ENCODE data around the gene VSTM1.
"Not testable (repeated sequence)": the region's sequence is repeated elsewhere in the genome, so short reads cannot be mapped to it uniquely, and the experiment has no call there.

VSTM1 gene, protein sequence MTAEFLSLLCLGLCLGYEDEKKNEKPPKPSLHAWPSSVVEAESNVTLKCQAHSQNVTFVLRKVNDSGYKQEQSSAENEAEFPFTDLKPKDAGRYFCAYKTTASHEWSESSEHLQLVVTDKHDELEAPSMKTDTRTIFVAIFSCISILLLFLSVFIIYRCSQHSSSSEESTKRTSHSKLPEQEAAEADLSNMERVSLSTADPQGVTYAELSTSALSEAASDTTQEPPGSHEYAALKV

DNA sequence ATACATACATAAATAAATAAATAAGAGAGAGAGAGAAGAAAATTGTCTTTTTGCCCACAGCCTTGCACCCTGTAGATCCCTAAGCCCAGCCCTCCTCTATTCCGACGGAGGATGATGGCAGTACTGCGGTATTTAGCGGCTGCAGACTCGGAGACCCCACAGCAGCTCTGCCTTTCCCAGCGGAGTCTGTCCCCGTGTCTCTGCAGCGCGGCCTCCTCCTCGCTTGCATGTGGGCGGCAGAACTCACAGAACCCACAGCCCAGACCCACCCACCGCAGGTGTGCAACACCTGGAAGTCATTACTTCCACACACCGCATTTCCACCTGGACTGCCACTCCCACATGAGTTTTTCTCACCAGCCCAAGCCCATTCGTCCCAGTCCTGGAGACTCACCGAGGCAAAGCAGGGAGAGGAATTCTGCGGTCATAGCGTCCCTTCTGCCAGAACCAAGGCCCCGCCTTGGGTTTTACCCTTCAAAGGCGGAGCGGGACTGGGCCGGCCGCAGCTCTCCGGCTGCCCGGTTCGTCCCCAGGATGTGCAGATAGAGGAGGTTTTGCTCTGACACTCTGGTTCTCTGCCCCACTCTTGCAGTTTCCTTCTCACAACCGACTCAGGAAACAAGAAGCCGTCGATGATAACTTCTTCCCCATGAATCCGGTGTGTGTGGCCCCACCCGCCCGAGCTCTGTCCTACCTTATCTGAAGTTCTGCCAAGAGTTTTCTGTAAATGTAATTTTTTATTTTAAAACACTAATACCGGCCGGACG, at the start of gene VSTM1:
Gene VSTM1 (minus strand): TSS at position 548 of the 767 bp plus-strand sequence. CDS start 120 bp downstream, at position 428.
- no peak for DNase-seq (ENCODE audit: low read depth)

DNA sequence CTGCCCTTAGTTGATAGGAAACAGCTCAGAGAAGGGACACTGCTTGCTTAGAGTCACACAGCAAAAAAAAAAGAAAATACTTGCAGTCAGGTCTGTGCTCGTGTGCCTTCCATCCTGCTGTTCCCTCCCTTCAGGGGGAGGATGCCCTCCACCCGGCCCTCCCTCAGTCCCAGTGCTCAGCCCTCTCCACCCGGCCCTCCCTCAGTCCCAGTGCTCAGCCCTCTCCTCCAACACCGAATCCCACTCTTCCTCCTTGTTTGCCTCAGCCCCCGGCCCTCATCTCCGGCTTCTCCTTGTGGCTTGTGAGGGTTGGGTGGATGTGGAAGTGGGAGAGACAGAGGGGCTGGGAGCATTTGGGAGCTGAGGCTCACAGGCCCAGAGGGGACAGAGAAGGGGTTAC, 46.0 kb upstream of the VSTM1 start:
- no peak for DNase-seq (ENCODE audit: low read depth)

DNA sequence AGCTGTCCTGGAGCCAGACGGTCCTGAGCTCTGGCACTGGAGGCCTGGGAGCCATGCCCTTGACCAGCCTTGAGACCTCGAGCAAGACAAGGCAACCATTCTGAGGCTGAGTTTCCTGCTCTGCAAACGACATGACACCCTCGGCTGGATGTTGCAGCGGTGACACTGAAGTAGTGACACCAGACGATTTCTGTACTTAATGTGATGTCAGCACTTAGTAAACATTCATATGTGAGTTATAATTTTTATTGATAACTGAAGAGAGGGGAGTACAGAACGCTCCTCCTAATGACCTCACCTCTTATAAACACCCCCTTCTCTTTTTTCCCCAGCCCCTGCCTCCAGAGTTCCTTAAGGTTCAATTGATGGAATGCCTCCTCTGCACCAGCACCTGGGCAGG, 44.8 kb upstream of the VSTM1 start:
- no peak for DNase-seq (ENCODE audit: low read depth)

DNA sequence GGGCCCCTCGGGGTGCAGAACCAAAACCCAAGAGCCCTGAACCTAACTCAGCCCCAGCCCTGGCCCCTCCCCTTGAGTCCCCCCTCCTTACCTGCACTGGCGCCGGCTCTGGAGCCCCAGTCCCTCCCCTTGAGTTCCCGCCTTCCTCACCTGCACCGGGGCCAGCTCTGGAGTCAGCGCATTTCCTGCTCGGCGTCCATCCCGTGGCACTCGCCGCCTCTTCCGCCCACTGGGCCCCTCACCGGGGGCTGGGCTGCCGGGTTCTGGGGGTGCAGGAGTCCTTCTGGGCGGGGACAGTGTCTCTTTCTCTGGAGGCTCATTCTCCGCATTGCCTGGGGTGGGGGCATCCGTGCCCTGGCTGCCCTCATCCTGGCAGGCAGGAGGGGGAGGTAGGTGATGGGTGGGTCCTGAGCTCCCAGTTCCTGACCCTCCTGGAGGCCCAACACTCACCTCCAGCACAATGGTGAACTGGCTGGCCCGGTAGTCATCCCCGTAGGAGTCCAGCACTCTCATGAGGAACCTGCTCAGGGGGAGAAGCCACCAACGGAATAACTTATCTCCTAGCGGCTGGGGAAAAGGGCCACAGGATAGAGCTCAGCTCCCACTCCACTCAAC, 44.3 kb upstream of the VSTM1 start:
- no peak for DNase-seq (ENCODE audit: low read depth)

DNA sequence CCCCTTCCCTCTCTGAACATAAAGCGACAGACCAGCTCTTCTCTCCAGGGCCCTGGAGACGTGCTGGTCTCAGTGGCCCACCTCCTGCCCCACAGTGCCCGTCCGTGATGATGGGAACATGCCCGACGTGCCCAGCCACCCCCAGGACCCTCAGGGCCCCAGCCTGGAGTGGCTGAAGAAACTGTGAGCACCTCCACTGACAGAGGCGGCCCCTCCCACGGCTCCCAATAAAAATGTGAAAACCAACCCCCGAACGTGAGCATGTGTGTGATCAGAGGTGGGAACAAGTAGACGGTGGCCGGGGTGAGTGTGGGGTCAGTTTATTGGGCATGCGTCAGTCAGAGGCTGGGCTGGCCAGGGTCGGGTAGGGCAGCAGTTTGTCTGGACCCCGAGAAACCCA, 43.0 kb upstream of the VSTM1 start:
- DNase-seq (ENCODE audit: low read depth), result no peak

DNA sequence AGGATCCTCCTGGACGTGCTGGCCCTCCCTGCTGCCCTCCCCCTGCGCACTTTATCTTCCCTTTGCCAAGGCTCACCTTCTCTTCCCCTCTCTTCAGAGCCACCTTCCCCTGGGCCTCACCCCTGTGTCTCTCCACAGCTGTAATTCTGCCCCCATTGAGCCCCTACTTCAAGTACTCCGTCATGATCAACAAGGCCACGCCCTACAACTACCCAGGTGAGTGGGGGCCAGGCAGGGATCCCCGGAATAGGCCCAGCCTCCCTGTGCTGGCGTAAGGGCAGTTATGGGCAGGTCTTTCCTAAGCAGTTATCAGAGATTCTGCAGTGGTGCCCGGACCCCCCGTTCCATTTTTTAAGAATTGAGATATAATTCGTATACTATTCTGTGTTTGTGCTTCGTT, 42.1 kb upstream of the VSTM1 start:
- no peak for DNase-seq (ENCODE audit: low read depth)

DNA sequence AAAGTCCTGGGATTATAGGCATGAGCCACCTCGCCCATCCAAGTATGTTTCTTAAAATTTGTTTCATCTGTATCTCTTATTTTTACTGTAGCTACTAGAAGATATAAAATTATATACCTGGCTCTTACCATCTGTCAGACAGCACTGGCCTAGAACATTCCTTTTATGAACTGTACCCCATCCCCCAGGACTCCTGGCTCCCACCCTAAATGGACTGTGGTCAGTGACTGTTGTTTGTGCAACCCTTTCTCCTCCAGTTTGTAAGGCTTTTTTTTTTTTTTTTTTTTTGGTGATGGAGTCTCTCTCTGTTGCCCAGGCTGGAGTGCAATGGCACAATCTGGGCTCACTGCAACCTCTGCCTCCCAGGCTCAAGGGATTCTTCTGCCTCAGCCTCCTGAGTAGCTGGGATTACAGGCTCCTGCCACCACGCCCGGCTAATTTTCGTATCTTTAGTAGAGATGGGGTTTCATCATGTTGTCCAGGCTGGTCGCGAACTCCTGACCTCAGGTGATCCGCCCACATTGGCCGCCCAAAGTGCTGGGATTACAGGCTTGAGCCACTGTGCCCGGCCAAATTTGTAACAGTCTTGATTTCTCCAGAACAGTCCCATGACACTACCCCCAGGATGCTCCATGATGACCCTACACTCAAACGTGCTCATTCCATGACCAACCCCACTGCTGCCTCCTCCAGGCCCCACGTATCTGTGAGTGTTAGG, 41.5 kb upstream of the VSTM1 start:
- no peak for DNase-seq (ENCODE audit: low read depth)

DNA sequence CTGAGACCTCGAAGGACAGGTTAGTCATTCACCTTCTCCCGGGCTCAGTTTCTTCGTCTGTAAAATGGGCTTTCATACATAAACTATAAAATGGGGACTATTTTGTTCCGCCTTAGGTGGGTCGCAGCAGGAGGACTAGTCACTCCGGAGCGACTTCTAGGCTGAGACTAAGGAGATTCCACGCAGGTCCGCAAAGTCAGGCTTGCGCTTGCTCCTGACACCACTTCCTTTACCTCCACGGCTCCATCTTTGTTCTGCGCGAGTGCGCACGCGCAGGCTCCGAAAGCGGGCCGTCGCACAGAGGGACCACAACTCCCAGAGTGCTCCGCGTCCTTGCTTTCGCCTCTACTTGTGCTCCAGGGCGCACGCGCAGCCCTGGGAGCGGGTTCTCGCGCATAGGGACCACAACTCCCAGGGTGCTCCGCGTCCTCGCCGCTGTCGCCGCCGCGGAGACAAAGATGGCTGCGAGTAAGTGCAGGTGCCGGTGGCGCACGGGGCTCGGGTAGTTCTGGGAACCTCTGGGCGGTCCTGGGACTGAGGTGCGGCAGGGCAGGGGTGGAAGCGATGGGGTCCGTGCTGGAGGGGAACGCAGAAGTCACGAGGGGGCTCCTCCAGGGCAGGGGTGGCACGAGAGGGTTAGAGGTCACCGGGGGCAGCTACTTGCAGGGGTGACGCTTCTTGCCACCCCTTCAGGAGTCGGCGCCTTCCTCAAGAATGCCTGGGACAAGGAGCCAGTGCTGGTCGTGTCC, 38.9 kb upstream of the VSTM1 start, which contains the start of gene NDUFA3:
Gene NDUFA3 (plus strand): TSS at position 435 of the 749 bp plus-strand sequence. CDS start 24 bp downstream, at position 459.
- peak; percentile 98 for DNase-seq (ENCODE audit: low read depth)

DNA sequence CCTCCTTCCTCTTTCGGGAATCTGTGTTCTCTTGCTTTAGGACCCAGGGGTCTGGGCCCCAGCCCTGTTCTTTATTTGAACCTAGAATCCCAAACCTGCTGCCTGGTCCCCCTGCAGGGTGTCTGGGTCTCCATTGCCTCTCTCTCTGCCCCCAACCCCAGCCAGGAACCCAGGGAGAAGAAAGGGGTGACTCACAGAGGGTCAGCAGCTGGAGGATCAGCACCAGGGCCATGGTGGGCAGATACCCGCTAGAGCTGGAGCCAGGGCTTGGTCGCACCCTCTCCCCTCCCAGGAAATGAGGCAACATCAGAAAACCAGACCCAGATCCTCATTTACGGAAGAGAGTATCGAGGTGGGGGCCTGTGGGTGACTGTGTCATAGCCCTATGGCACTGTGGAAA, 36.9 kb upstream of the VSTM1 start, which contains the start of gene OSCAR:
Gene OSCAR (minus strand): TSS at position 243 of the 400 bp plus-strand sequence. CDS start 11 bp downstream, at position 232.
- DNase-seq (ENCODE audit: low read depth), result no peak

DNA sequence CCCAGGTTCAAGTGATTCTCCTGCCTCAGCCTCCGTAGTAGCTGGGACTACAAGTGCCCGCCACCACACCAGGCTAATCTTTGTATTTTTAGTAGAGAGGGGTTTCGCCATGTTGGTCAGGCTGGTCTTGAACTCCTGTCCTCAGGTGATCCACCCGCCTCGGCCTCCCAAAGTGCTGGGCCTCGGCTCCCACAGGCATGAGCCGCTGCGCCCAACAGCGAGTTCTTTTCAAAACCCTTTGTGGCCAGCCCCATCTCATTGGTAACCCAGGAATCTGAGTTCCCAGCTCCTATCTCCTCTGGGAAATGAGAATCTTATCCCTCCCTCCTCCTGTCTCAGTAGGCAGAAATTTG, 36.2 kb upstream of the VSTM1 start:
- not testable (repeated sequence) for DNase-seq (ENCODE audit: low read depth)

DNA sequence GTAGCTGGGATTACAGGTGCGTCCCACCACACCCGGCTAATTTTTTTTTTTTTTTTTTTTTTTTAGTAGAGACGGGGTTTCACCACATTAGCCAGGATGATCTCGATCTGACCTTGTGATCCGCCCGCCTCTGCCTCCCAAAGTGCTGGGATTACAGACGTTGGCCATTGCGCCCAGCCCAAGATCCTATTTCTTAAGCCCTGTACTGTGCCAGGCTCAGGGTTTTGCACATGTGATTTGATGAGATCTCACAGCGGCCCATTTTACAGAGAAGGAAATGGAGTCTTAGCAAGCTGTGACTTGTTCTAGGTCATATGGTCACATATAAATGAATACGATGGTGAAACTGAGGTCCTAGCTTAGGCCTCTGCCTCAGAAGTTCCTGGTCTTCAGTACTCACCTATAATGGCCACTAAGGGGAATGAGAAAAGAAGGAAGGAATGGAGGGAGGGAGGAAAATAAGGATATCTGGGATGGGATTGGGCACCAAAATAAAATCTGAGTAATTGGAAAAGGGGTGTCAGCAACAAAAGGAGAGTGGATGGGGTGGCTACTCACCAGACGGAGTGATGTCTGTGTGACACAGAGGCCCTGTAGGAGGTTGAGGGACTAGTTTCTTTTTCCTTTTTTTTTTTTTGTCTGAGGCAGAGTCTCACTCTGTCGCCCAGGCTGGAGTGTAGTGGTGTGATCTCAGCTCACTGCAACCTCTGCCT, 35.6 kb upstream of the VSTM1 start:
- no peak for DNase-seq (ENCODE audit: low read depth)

DNA sequence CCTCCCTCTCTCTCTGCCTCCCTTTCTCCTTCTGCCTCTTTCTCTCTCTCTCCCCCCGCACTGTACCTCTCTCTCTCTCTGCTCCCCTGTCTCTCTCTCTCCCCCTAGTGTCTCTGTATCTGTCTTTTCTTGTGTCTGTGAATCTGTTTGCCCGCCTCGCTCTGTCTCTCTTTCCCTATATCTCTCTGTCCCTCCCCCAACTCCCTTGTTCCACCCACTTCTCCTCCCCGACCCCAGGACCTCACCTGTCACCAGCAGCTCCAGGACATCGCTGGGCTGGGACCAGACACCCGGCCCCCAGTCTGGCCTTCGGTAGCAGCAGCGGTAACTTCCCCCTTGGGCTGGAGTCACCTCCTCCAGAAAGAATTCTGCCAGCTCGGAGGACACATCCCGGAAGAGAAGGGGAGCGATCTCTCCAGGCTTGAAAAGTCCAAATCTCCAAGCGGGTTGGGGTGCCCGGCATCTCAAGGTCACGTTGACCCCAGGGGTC, 33.0 kb upstream of the VSTM1 start:
- no peak for DNase-seq (ENCODE audit: low read depth)

DNA sequence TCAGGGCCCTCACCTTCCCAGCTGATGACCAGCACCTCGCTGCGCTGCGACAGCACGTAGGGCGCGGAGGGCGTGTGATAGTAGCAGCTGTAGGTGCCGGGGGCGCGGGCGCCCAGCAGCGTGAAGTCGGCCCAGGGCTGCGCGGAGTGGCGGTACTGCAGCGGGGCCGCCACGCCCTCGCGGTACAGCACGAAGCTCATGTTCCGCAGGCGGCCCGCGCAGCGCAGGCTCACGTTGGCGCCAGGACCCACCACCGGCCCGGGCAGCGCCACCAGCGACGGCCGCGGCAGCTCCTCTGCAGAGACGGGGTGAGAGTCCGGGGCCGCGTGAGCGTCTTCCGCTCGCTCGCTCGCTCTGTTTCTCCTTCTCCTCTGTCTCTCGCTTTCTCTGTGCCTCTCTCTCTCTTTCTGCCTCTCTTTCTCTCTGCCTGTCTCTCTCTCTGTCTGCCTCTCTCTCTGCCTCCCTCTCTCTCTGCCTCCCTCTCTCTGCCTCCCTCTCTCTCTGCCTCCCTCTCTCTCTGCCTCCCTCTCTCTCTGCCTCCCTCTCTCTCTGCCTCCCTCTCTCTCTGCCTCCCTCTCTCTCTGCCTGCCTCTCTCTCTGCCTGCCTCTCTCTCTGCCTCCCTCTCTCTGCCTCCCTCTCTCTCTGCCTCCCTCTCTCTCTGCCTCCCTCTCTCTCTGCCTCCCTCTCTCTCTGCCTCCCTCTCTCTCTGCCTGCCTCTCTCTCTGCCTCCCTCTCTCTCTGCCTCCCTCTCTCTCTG, 32.3 kb upstream of the VSTM1 start:
- peak; percentile 25 for DNase-seq (ENCODE audit: low read depth)

DNA sequence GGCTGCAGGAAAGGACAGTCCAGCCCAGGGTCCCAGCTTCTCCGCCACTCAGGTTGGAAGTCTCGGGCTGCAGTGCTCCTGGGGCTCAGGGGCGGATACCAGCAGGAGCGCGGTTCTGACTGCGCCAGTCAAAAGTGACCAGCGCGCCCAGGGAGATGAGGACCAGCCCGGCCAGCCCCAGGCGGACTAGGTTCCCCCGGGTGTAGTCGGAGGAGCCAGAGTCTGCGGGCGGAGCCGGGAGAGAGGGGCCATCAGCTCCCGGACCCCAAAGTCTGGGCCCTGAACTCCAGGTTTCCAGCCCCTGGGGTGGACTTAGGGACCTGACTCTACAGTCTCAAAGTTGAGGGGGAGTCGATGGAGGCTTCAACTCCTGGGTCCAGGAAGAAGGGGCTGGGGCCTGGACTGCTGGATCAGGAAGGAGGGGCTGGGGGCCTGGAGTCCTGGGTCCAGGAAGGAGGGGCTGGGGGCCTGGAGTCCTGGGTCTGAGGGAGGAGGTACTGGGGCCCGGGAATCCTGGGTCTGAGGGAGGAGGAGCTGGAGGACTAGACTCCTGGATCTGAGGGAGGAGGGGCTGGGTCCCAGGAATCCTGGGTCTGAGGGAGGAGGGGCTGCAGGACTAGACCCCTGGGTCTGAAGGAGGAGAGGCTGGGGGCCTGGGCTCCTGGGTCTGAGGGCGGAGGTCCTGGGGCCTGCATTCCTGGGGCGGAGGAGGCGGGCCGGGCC, 31.6 kb upstream of the VSTM1 start:
- no peak for DNase-seq (ENCODE audit: low read depth)

DNA sequence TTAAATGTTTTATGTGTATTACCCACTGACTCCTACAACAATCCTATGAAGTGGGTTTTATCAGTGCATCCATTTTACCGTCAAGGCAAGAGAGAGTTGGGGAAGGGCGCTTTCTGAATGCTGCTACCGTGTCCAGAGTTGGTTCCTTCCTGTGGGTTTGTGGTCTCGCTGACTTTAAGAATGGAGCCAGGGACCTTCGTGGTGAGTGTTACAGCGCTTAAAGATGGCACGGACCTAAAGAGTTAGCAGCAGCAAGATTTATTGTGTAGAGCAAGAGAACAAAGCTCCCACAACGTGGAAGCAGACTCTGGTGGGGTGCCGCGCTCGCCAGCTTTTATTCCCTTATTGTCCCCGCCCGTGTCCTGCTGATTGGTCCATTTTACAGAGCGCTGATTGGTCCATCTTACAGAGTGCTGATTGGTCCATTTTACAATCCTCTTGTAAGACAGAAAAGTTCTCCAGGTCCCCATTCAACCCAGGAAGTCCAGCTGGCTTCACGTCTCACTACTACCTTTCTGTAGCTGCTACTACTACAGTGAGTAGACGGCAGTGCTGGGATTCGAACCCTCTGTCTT, 30.8 kb upstream of the VSTM1 start:
- no peak for DNase-seq (ENCODE audit: low read depth)

DNA sequence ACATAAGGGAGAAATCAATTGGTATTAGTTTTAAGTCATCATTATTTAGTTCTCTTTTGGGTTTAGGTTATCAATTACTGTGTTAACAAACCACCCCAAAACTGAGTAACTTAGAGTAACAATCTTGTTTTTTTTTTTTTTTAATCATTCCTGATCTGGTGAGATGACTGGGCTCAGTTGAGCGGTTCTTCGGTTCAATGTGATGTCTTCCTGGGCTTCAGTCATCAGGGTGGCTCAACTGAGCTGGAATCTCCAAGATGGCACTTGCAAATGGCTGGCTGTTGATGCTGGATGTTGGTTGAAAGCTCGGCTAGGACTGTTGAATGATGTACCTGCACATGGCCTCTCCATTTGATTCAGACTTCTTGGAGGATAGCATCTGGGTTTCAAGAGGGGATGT, 20.7 kb upstream of the VSTM1 start:
- no peak for DNase-seq (ENCODE audit: low read depth)

DNA sequence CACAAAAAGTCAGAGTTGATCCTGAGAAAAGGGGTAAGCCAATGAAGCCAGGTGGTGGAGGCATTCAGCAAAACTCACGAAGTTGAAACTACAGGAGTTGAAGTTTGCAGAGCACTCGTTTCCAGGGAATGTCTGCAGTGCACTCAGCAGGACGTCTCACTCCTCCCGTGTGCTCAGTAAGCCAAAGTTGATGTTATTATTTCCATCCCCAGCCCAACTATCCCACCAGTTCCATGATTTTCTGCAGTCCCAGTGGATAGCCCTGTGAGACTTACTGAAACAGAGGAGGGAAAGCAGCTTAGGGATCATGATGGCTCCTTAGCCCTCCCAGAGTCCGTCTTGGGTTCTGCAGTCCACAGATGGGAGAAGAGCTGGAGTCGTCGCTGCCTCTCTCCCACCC, 17.3 kb upstream of the VSTM1 start, which contains the start of gene TARM1:
Gene TARM1 (minus strand): TSS at position 334 of the 400 bp plus-strand sequence. CDS start 25 bp downstream, at position 309.
- no peak for DNase-seq (ENCODE audit: low read depth)

DNA sequence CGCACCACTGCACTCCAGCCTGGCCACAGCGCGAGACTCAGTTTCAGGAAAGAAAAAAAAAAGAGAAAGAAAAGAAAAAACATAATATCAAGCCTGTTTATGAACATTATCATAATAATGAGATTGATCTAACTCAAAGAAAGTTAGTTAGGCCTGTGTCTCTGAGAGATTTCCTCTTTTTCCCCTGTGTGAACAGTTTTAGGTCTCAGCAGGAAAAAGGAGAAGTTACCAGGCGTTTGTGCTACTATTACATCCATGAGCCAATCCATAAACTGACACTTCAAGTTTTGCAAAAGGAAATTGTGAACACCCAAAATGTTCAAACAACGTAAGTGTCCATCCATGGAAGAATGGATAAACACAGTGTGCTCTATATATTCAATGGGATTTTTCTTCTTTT, 13.6 kb upstream of the VSTM1 start:
- DNase-seq (ENCODE audit: low read depth), result no peak

DNA sequence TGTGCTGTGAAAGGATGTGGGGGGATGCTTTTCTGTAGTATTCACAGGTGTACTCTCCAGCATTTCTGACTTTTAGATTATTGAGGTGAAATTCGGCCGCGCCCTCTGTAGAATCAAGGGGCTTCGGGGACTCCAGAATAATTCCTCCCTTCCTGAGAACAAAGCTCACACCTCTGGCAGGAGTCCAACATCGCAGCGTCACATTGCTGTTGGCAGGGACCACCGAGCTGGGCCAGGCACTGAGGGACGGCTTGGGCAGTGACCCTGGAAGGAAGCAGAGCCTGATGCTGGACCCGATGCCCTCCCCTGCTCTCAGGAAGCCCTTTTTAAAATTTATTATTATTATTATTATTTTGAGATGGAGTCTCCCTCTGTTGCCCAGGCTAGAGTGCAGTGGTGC, 11.2 kb upstream of the VSTM1 start:
- no peak for DNase-seq (ENCODE audit: low read depth)

Measured in T-helper 22 cell (primary cell).